NCI-H69 (cell line): ENCODE results near the gene SLC20A1.
"Not testable (repeated sequence)": the region's sequence is repeated elsewhere in the genome, so short reads cannot be mapped to it uniquely, and the experiment has no call there.

Source experiments
- DNase-seq: peaks from one replicate; lab custom pipeline; 2025; lab: John Stamatoyannopoulos, UW

SLC20A1 gene

DNA sequence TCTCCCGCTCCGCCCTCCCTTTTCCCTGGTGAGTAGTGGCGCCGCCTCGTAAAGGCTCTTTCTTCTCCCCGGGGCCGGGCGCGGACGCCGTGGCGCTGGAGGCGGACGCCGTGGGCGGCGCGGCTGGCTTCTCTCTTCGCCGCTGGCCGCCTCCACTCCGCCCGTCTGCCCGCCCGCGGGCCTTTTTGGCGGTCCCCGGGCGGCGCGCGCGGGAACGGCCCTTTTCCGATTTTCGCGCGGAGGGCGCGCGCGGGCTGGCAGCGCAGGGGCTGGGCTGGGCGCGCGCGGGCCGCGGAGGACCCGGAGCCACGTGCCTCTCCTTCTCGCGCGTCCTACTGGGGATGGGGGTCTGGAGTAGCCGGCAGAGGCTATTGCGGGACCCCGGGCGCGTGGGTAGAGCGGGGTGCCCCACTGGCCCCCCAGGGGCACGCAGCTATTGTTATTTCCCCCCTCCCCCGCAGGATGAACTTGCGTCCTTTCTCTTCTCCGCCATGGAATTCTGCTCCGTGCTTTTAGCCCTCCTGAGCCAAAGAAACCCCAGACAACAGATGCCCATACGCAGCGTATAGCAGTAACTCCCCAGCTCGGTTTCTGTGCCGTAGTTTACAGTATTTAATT is 472 bp downstream of the SLC20A1 start:
- DNase-seq: peak; percentile 82

DNA sequence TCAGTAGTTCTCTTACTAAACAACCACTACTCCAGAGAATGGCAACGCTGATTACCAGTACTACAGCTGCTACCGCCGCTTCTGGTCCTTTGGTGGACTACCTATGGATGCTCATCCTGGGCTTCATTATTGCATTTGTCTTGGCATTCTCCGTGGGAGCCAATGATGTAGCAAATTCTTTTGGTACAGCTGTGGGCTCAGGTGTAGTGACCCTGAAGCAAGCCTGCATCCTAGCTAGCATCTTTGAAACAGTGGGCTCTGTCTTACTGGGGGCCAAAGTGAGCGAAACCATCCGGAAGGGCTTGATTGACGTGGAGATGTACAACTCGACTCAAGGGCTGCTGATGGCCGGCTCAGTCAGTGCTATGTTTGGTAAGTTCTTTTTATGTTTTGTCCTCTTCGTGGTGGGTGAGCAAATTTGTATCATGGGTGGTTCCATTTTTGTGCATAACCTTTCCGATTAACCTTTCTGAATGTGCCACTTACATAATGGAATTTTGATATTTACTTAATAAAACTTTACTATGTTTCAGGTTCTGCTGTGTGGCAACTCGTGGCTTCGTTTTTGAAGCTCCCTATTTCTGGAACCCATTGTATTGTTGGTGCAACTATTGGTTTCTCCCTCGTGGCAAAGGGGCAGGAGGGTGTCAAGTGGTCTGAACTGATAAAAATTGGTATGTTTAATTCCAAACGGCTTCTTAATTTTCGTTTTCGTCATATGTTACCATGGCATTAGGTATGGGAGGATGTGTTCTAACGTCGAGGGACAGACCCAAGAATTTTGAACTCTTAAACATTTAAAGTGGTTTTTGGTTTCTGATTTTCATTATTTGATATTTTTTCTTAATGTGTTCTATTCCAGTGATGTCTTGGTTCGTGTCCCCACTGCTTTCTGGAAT is 1.3 kb downstream of the SLC20A1 start:
- DNase-seq: peak; percentile 55

DNA sequence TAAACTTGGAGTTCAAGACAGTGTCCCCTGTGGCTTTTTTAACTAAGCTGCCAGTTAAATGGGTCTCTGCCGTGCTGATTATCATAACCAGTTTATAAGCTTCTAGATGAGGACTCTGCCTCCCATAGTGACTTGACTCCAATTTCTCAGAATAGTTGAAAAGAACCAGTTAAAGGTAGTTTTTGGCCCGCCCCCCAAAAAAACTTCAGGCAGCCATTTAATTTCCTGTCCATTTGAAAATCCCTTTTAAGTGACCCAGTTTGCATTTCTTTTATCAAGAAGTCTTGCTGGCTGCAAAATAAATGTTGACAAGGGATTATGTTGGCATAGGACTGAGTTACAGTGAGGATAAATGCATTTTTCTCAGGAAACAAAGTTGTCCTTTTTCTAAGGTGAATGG is 2.3 kb downstream of the SLC20A1 start:
- DNase-seq: no peak

DNA sequence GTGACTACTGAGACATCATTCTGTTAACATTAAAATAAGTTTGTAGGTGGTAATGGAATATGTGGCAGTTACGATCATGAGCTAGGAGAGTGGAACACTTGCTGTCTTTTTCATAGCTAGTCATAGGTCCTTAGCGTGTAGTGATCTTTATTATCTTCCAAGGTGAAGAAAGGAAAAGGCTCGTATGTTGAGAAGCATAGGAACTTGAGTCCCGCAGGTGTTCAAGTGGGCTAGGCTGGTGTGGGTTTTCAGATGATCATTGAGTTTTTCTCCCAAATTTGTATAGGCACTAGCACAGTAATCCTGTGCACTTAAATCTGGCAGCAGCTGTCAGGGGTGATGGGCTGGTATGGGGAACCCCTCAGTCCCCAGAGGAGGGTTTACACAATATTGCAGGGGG is 10.9 kb downstream of the SLC20A1 start:
- DNase-seq: no peak

DNA sequence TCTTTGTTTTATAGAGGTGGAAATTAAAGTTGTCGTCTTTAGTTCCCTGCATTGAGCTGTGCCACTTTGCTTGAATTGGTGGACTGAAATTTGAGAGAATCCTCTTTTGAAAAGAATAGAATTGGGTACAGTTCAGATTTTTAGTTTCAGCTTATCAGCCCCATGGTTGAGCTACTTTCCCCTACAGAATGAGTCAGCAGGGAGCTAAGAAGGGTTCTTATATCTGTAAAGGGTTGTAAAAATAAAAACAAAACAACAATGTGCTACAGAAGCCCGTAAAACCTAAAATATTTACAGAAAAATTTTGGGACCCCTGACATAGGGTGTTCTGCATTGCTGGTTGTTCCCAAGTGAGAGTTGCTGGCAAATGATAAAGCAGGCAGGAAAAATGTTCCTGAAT is 12.6 kb downstream of the SLC20A1 start:
- DNase-seq: no peak

DNA sequence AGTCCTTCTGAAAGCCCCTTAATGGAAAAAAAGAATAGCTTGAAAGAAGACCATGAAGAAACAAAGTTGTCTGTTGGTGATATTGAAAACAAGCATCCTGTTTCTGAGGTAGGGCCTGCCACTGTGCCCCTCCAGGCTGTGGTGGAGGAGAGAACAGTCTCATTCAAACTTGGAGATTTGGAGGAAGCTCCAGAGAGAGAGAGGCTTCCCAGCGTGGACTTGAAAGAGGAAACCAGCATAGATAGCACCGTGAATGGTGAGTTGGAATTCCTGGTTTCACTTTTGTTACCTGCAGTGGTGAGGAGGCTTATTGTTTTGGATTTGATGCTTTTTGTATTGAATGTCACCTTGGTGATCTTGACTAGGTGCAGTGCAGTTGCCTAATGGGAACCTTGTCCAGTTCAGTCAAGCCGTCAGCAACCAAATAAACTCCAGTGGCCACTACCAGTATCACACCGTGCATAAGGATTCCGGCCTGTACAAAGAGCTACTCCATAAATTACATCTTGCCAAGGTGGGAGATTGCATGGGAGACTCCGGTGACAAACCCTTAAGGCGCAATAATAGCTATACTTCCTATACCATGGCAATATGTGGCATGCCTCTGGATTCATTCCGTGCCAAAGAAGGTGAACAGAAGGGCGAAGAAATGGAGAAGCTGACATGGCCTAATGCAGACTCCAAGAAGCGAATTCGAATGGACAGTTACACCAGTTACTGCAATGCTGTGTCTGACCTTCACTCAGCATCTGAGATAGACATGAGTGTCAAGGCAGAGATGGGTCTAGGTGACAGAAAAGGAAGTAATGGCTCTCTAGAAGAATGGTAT is 13.3 kb downstream of the SLC20A1 start:
- no peak for DNase-seq

DNA sequence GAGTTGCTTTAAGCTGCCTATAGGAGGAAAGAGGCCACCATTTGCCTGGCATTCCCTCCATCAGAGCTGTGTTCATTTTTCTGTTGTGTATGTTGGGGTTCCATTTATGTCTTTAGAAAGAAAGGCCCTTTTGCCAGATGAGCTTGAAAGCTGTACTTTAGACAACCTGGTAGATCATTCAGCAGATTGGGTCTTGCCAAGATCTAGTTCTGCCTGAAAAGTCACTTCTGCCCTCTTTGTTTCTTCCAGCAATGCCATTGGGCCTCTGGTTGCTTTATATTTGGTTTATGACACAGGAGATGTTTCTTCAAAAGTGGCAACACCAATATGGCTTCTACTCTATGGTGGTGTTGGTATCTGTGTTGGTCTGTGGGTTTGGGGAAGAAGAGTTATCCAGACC is 14.4 kb downstream of the SLC20A1 start:
- no peak for DNase-seq

DNA sequence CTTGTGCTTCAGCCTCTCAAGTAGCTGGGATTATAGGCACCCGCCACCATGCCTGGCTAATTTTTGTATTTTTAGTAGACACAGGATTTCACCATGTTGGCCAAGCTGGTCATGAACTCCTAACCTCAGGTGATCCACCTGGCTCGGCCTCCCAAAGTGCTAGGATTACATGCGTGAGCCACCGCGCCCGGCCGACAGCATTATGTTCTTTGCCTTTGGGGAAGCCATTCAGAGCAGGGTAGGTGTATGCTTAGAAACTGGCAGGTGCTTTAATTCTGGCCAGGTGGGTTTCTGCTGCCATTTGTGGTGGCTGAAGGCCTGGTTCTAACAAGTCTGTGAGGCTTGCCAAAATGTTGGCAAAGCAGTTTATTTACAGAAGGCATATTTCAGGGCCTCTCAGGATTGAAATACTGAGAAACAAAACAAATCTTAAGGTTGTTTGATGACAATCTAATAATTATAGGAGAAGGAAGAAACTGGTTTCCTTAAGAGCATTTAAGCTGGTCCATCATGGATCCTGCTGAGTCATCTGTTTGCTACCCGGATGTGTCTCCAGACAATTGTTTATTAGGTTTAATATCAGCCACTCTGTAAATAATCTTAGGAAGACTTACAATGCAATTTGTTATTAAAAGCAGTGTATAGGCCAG is 16.0 kb downstream of the SLC20A1 start:
- DNase-seq: no peak

DNA sequence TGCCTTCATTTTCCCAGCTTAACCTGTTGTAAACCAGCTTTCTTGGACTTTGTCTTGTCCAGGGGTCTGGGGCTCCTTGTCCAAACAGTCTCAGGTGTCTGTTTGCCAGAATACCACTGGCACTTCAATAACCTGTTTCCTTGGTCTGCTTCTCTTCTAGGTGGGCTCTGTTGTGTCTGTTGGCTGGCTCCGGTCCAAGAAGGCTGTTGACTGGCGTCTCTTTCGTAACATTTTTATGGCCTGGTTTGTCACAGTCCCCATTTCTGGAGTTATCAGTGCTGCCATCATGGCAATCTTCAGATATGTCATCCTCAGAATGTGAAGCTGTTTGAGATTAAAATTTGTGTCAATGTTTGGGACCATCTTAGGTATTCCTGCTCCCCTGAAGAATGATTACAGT is 17.0 kb downstream of the SLC20A1 start:
- DNase-seq: no peak

DNA sequence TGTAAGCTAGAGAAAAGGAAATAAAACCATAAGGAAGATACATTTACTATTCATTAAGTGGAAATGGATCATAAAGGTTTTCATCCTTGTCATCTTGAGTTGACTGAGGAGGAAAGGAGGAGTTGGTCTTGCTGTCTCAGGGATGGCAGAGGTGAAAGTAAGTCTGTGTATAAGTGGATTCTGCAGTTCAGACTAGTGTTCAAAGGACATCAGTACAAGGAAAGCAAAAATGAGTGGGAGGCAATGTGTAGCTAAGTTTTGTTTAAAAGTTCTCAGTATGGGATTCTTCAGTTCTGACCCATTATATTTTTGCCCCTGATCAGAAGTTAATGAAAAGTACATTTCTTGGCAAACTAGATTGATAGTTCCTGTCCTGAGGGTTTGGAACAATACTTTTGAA is 18.9 kb downstream of the SLC20A1 start:
- DNase-seq: no peak

DNA sequence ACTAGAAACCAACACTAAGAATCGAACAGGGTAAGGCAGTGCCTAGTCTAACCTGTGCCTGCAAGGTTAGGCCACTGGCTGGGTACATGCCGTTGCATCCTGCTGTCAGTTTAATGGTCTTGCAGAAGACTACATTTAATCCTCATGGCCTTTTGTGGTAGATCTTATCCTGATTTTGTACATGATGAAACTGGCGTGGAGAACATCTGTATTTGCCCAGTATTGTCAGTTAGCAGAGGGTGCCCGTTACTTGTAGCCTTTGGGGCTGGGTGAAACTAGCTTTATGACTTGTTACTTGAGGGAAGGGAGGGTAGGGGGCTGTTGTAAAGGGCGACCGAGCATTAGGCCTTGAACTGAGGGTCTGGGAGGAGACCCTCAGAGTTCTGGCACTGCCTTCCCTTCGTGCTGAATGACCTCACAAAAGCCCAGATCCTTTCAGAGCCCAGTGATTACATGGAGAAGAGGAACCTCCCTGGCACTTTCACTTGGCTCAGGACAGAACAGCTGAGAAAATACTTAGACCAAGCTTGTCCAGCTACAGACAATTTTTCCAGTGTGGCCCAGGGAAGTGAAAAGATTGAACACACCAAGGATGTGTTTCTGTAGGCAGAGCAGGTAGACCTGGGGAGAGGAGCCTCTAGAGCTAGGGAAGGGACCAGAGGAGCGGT is 19.5 kb downstream of the SLC20A1 start:
- peak; percentile 5 for DNase-seq

DNA sequence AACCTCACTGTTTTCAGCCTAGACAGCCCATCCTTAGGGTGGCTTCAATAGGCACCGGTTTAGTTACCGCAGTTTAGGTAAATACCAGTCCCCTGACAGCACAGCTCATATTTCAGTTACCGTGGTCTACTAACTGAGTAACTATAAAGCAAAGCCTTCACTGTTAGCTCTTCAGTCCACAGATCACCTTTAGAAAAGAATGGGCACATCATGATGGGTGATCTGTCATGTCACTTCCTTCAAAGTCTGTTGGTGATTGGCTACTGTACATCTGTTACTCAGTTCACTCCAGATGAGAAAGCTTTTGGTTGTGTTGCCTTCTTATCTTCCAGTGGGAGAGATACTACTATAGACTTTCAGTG is 21.0 kb downstream of the SLC20A1 start:
- DNase-seq: peak; percentile 8

DNA sequence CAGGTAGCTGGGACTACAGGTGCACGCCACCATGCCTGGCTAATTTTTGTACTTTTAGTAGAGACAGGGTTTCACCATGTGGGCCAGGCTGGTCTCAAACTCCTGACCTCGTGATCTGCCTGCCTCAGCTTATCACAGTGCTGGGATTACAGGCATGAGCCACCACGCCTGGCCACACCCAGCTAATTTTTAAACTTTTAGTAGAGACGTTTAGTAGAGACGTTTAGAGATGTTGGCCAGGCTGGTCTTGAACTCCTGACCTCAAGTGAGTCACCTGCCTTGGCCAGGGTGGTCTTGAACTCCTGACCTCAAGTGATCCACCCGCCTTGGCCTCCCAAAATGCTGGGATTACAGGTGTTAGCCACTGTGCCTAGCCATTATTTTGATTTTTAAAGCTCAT is 21.8 kb downstream of the SLC20A1 start:
- not testable (repeated sequence) for DNase-seq

DNA sequence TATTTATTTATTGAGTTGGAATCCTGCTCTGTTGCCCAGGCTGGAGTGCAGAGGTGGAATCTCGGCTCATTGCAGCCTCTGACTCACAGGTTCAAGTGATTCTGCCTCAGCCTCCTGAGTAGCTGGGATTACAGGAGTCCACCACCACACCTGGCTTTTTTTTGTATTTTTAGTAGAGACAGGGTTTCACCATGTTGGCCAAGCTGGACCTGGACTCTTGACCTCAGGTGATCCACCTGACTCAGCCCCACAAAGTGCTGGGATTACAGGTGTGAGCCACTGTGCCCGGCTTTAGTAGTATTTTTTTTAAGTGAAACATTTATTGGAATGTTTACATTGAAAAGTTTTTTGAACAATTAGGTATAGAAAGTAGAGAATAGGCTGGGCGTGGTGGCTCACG is 23.9 kb downstream of the SLC20A1 start:
- DNase-seq: no peak

DNA sequence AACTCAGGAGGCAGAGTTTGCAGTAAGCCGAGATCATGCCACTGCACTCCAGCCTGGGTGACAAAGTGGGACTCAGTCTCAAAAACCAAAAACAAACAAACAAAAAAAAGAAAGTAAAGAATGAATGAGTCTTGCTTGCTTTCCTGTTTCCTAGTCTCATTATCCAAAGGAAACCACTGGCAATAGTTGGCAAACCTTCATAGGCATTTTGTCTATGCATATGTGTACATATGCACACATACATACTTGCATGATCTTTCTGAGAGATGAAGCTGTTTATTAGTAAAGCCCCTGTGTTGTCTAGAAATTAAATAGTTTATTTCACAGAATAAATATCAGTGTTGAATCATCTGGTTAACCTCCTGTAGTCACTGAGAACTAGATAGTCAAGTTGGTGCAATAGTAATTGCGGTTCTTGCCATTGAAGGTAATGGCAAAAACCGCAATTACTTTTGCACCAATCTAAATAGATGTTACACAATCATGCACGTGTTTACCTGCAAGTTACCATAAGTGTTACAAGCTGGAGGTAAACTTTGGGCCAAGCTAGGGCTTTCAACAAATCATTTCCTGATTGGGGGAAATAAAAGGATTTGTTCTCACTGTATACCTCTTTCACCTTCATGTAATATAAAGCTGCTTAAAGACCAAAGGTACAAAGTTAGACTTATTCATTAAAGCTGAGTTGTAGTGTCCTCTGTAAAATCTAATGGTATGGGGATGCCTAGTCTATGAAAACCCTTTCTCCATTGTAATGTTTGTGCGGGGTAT is 24.7 kb downstream of the SLC20A1 start:
- DNase-seq: no peak

DNA sequence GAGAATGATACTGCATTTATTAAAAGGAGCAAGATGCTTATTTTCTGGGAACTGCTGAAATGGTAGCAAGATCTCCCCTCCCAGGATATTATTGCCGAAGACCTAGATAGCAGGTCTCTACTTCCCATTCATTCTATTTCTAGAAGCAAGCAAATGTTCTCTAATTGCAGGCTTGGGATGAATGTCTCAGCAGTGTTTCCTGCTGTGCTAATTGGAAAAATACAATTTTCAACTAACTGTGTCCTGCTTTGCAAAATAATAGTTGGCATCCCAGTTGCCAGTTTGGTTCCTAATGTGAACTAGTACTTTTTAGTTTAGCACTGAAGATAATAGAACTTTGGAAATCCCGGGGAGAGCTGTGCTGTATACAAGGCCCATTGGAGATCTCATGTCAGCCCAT is 26.1 kb downstream of the SLC20A1 start:
- peak; percentile 84 for DNase-seq

DNA sequence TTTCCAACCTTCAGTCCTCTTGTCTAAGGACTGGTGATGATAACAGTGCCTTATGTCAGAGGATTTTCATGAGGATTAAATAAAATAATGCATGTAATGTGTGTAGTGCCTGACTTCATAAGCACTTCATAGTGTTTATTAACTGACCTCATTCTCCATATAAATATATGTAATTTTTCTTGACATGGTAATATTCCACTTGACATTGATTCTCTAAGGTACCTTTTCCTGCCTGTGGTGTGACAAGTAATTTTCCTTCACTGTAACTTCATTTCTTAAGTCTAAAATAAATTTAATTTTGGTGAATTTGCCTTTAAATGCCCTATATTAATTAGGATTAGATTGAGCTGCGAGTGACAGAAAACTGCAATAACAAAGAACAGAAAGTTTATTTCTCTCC is 27.3 kb downstream of the SLC20A1 start:
- no peak for DNase-seq

DNA sequence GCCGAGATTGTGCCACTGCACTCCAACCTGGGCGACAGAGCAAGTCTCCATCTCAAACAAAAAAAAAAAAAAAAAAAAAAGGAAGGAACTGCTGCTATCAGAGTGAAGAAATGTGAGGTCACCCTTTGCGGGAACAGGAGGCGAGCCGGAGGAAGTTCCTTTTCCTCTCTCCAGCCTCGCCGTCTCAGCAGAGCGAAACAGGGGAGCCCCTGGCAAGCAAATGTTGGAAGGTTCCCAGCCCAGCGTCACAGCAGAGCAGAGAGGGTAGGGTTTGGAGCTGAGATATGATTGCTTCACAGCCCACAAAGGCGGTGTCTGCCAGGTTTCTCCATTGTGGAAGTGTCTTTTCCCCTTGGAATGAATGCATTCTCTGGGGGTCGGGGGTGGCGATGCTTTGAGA is 28.5 kb downstream of the SLC20A1 start:
- no peak for DNase-seq

DNA sequence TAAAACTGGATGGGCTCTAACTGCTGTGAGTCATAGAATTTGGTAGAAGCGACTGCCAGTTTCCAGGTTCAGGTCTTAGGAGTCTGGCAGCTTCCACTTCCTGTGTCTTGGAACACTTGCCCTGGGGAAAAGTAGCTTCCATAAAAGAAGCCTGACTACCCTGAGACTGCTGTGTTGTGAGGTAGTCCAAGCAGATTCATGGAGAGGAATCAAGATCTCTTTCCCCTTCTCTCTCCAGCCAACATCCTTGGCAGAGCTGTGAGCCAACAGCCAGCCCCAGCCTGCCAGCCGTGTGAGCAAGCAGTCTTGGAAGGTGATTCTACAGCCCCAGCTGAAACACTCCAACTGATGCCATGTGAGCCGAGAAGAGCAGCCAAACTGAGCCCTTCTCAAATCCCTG is 33.7 kb downstream of the SLC20A1 start:
- DNase-seq: peak; percentile 51

DNA sequence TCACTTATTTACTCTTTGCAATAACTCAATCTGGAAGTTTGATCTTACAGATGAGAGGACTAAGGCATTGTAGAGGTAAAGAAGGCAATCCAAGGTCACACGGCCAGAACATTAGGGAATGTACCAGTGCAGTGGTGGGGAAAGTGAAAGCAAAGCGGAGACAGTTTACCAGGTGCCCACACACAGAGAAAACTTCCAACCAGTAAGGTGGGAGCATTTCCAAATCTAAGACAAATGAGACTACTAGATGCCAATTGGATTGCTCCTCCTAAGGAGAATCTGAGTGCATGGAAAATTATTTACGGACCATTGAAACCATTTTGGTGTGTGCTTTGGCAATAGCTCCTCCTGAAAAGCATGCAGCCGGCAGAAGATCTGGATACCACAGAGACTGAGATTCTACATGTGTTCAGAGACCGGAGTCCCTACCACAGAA is 34.9 kb downstream of the SLC20A1 start:
- DNase-seq: no peak

DNA sequence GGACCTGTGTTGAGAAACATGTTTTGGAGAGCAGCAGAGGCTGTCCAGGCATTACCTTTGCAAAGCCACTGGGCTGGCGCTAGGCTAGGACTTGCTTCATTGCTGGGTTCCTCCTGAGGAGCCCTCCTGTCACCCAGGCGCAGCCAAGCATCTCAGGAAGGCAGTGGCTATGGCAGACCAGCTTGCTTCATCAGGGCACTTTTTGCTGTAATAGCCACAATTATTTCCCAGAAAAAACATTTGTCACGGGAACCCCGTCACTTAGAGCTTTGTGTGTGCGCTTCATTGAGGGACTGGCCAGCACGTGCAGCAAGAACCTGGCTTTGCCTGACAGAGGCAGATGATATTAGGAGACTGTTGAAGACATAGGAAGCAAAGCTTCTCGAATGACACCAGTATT is 36.4 kb downstream of the SLC20A1 start:
- no peak for DNase-seq
